Stomach (tissue), 4 donors: Measurements from ENCODE around the gene PSTPIP2.

Experiments
- EP300 ChIP-seq: sonication (generic); formaldehyde crosslinking; IDR thresholded peaks from one replicate; pipeline ENCODE4 v1.6.1; 2017; ENCODE audit warnings: antibody characterized with exemption
- POLR2A ChIP-seq, 4 donors: fragments of 450-650 bp; IDR thresholded peaks; one replicate each; pipeline ENCODE4 v1.6.1; 2016; ENCODE audit warnings: antibody characterized with exemption in 4 of 4, control low read depth in 2 of 4, mild to moderate bottlenecking in 1 of 4, moderate library complexity in 1 of 4
- POLR2AphosphoS5 ChIP-seq, 3 donors: sonication (generic); formaldehyde crosslinking; IDR thresholded peaks; one replicate each; pipeline ENCODE4 v1.6.1; 2016; ENCODE audit warnings: antibody characterized with exemption in 3 of 3
- TF ChIP-seq, protein P1 (sequence below), 7 experiments: fragments of 450-650 bp in 4 of 7; fragments of 200-600 bp in 3 of 7; sonication (generic) in 3 of 7; IDR thresholded peaks; one replicate each; pipeline ENCODE4 v1.5.1; 2016 to 2019; ENCODE audit warnings: antibody characterized with exemption in 7 of 7, control low read depth in 2 of 7, mild to moderate bottlenecking in 1 of 7

DNA sequence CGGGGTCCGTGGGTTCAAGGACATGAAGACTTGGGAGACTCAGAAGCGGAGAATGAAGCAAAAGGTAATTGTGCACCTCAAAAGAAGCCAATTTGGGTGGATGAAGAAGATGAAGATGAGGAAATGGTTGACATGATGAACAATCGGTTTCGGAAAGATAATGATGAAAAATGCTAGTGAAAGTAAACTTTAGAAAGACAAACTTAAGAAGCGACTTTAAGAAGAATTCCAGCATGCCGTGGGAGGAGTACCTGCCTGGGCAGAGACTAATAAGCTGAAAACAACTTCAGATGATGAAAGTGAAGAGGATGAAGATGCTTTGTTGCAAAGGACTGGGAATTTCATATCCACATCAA, 43.5 kb downstream of the PSTPIP2 start:
- TF ChIP-seq, protein P1, sequence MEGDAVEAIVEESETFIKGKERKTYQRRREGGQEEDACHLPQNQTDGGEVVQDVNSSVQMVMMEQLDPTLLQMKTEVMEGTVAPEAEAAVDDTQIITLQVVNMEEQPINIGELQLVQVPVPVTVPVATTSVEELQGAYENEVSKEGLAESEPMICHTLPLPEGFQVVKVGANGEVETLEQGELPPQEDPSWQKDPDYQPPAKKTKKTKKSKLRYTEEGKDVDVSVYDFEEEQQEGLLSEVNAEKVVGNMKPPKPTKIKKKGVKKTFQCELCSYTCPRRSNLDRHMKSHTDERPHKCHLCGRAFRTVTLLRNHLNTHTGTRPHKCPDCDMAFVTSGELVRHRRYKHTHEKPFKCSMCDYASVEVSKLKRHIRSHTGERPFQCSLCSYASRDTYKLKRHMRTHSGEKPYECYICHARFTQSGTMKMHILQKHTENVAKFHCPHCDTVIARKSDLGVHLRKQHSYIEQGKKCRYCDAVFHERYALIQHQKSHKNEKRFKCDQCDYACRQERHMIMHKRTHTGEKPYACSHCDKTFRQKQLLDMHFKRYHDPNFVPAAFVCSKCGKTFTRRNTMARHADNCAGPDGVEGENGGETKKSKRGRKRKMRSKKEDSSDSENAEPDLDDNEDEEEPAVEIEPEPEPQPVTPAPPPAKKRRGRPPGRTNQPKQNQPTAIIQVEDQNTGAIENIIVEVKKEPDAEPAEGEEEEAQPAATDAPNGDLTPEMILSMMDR (IDR thresholded peaks at IDR 0.05) = no peak
- no peak for TF ChIP-seq EP300
- TF ChIP-seq POLR2A (IDR thresholded peaks at IDR 0.05) = no peak
- no peak for TF ChIP-seq POLR2AphosphoS5 (IDR thresholded peaks at IDR 0.05)
